ENCODE data around the gene METAP2.
"Not testable (repeated sequence)": the region's sequence is repeated elsewhere in the genome, so short reads cannot be mapped to it uniquely, and the experiment has no call there.

The METAP2 gene

GRCh38 chr12:95473884-95474659 is at the start of gene METAP2:
Gene METAP2 (plus strand): TSS chr12:95474152. CDS start chr12:95474180, 28 bp downstream.
- DNase-seq: peak; percentile 90 to 93

GRCh38 chr12:95424271-95424994 is 49.5 kb upstream of the METAP2 start:
- DNase-seq: no peak

GRCh38 chr12:95429172-95429510 is 44.8 kb upstream of the METAP2 start:
- DNase-seq: no peak

GRCh38 chr12:95431120-95431519 is 42.8 kb upstream of the METAP2 start:
- no peak for DNase-seq

GRCh38 chr12:95435355-95435754 is 38.6 kb upstream of the METAP2 start:
- DNase-seq: no peak

- no peak for DNase-seq
These were observed 36.4 kb upstream of the METAP2 start for GRCh38 chr12:95437565-95437964.

- no peak for DNase-seq
These were observed 34.3 kb upstream of the METAP2 start for GRCh38 chr12:95439461-95440230.

GRCh38 chr12:95440401-95440800 is 33.6 kb upstream of the METAP2 start:
- no peak for DNase-seq

- DNase-seq: no peak
These were observed 30.5 kb upstream of the METAP2 start for GRCh38 chr12:95443459-95443858.

- not testable (repeated sequence) for DNase-seq
These were observed 28.9 kb upstream of the METAP2 start for GRCh38 chr12:95445099-95445498.

- DNase-seq: no peak
These were observed 28.0 kb upstream of the METAP2 start for GRCh38 chr12:95445884-95446505.

GRCh38 chr12:95446506-95446900 is 27.4 kb upstream of the METAP2 start:
- no peak for DNase-seq

- not testable (repeated sequence) for DNase-seq
These were observed 24.3 kb upstream of the METAP2 start for GRCh38 chr12:95449656-95450055.

- not testable (repeated sequence) for DNase-seq
These were observed 21.5 kb upstream of the METAP2 start for GRCh38 chr12:95452501-95452900.

GRCh38 chr12:95453881-95454280 is 20.1 kb upstream of the METAP2 start:
- not testable (repeated sequence) for DNase-seq

GRCh38 chr12:95454780-95455215 is 19.2 kb upstream of the METAP2 start:
- DNase-seq: not testable (repeated sequence)

- DNase-seq: not testable (repeated sequence)
These were observed 16.3 kb upstream of the METAP2 start for GRCh38 chr12:95457605-95458004.

- no peak for DNase-seq
These were observed 15.2 kb upstream of the METAP2 start for GRCh38 chr12:95458761-95459160.

- DNase-seq: no peak
These were observed 14.6 kb upstream of the METAP2 start for GRCh38 chr12:95459310-95459709.

GRCh38 chr12:95460105-95460504 is 13.8 kb upstream of the METAP2 start:
- DNase-seq: no peak

- no peak for DNase-seq
These were observed 13.1 kb upstream of the METAP2 start for GRCh38 chr12:95460896-95461295.

GRCh38 chr12:95462081-95462480 is 11.9 kb upstream of the METAP2 start:
- DNase-seq: no peak

GRCh38 chr12:95462551-95462950 is 11.4 kb upstream of the METAP2 start:
- no peak for DNase-seq

All from activated CD4-positive, alpha-beta T cell treated with anti-CD3 and anti-CD28 coated beads, Interleukin-2, amount 50 U/mL, for 4 hours (primary cell).